Osteocyte (in vitro differentiated cells): ENCODE measurements around the gene ENTPD6. TPM values are rescaled to one million over a fixed set of nuclear protein-coding genes. Genes with fewer than 3 reads are reported as not detected.

Source experiments
- DNase-seq: peaks from one replicate; pipeline ENCODE4 v3.0.0; 2021; ENCODE audit warnings: mixed read lengths; ENCODE audit not compliant: unreplicated experiment; ENCODE audit errors: extremely low spot score
- H3K27ac Mint-ChIP-seq: one replicate; pipeline ENCODE4 v1.8.0; 2021; ENCODE audit warnings: mild to moderate bottlenecking, mixed read lengths; ENCODE audit not compliant: unreplicated experiment
- H3K27me3 Mint-ChIP-seq: one replicate; pipeline ENCODE4 v1.8.0; 2021; ENCODE audit warnings: mixed read lengths; ENCODE audit not compliant: unreplicated experiment
- H3K36me3 Mint-ChIP-seq: one replicate; pipeline ENCODE4 v1.8.0; 2021; ENCODE audit warnings: mixed read lengths; ENCODE audit not compliant: unreplicated experiment
- H3K4me1 Mint-ChIP-seq: one replicate; pipeline ENCODE4 v1.8.0; 2021; ENCODE audit warnings: mixed read lengths; ENCODE audit not compliant: unreplicated experiment
- H3K4me3 Mint-ChIP-seq: one replicate; pipeline ENCODE4 v1.8.0; 2021; ENCODE audit warnings: mild to moderate bottlenecking, moderate library complexity, mixed read lengths; ENCODE audit not compliant: unreplicated experiment
- H3K9me3 Mint-ChIP-seq: one replicate; pipeline ENCODE4 v1.8.0; 2021; ENCODE audit warnings: mixed read lengths; ENCODE audit not compliant: unreplicated experiment
- CTCF ChIP-seq: fragments of 200-600 bp; sonication (generic); IDR thresholded peaks from 2 replicates; pipeline ENCODE4 v1.5.0; 2021; ENCODE audit warnings: antibody characterized with exemption, mild to moderate bottlenecking, moderate library complexity
- total RNA-seq: library from RNA; stranded (reverse); gene quantifications from 2 replicates; pipeline ENCODE4 v1.2.1, GENCODE V29; 2021

ENTPD6 gene
- total RNA-seq, 1 donor from 2014 or later, result 62.0 TPM

DNA sequence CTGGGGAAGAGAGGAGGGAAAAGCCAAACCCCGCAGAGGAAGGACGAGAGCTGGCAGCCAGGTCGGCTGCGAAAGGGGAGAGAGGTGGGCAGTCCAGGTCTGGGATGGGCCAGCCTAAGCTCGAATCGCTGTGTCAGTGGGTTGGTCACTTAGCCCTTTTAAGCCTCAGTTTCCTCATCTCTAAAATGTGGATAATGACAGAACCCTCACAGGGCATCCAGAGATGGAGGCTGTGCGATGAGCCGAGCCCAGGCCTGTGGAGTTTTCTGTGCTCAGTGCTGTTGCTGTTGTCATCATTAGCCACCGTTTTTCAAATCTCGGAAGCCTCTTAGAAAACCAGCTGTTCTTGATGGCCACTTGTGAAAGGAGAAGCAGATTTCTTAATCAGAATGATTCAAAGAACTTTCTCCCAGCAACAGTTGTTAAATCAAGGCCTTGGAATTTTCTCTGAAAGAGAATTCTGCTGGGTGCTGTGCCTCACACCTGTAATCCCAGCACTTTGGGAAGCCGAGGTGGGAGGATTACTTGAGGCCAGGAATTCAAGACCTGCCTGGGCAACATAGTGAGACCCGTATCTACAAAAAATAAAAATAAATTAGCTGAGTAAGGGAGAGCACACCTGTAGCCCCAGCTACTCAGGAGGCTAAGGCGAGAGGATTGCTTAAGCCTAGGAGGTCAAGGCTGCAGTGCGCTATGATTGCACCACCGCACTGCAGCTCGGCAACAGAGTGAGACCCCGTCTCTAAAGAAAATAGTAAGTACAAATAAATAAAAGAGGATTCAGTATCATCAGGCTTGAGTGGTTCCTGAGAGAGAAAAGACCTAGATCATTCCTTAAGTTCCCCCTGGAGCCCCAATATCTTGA is 46.3 kb upstream of the ENTPD6 start:
- no peak for TF ChIP-seq CTCF
- no peak overlapping the region for H3K4me3 Mint-ChIP-seq
- no peaks in the 10 kb centered on the region for H3K9me3 Mint-ChIP-seq
- no peak for DNase-seq
- H3K4me1 Mint-ChIP-seq, result no peaks in the 10 kb centered on the region
- no peak overlapping the region for H3K27ac Mint-ChIP-seq
- no peaks in the 10 kb centered on the region for H3K36me3 Mint-ChIP-seq
- peaks cover 44% of the 10 kb centered on the region for H3K27me3 Mint-ChIP-seq

GRCh38 chr20:25150016-25150415 is 45.5 kb upstream of the ENTPD6 start:
- no peak for DNase-seq
- Mint-ChIP-seq H3K4me1 (no peaks in the 10 kb centered on the region), H3K27me3 (peaks cover 40% of the 10 kb centered on the region), H3K9me3 (no peaks in the 10 kb centered on the region), H3K4me3 (no peak overlapping the region), H3K27ac (no peak overlapping the region), H3K36me3 (no peaks in the 10 kb centered on the region)
- TF ChIP-seq CTCF, result no peak

DNA sequence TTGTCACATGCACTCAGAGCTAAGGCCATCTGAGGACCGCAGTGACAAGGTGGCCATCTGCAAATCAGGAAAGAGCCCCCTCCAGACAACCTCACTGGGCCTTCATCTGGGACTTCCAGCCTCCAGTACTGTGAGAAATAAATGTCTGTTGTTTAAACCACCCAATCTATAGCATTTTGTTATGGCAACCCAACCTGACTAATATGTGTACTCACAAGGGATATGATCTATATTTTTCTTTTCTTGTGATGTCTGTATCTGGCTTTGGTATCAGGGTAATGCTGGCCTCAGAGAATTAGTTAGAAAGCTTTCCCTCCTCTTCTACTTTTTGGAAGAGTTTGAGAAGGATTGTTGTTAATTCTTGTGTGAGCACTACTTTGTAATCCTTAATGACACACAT is 37.5 kb upstream of the ENTPD6 start:
- Mint-ChIP-seq H3K27me3 (peaks cover 60% of the 10 kb centered on the region), H3K4me1 (no peaks in the 10 kb centered on the region), H3K27ac (no peak overlapping the region), H3K9me3 (no peaks in the 10 kb centered on the region), H3K4me3 (no peak overlapping the region), H3K36me3 (no peaks in the 10 kb centered on the region)
- DNase-seq, result no peak
- no peak for TF ChIP-seq CTCF

DNA sequence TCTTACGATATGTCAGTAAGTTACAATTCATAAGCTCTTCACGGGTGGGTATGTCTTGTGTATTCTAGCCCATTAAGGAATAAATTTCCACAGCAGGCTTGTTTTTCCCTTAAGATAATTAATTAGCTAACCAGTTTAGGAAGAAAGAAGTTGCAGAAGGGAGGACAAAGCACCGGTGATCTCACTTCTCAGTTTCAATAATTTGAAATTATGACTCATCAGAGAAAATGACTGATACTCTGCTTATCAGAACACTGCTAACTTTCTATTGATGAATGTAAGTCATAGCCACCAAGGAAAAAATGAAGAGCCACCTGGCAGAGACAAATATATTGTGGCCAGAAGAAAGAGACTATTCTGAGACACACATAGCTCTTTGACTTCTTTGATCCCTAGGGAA is 35.0 kb upstream of the ENTPD6 start:
- TF ChIP-seq CTCF, result no peak
- DNase-seq, result no peak
- peaks cover 51% of the 10 kb centered on the region for H3K27me3 Mint-ChIP-seq
- no peaks in the 10 kb centered on the region for H3K9me3 Mint-ChIP-seq
- H3K27ac Mint-ChIP-seq, result no peak overlapping the region
- no peaks in the 10 kb centered on the region for H3K36me3 Mint-ChIP-seq
- H3K4me3 Mint-ChIP-seq, result no peak overlapping the region
- H3K4me1 Mint-ChIP-seq, result no peaks in the 10 kb centered on the region

DNA sequence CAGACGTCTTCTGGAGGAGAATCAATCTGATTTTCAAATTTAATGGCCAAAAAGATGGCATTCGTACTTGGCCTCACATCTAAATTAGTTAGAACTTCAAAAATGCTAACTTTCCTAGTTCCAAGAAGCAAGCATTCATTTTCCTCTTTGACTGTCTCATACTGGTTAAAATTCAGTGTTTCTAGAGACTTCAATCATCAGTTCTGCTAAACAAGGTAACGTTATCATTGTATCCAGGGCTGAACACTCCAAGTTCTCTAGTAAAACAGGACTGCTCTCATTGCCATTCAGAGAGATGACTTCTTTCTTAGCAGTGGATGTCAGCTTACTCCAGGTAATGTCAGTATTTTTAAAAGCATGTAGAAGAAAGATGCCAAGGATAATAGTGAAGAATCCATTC is 34.6 kb upstream of the ENTPD6 start:
- peaks cover 48% of the 10 kb centered on the region for H3K27me3 Mint-ChIP-seq
- no peak for TF ChIP-seq CTCF

More for the DNA sequence above, 34.6 kb upstream of the ENTPD6 start:
- Mint-ChIP-seq H3K4me3 (no peak overlapping the region), H3K4me1 (no peaks in the 10 kb centered on the region), H3K36me3 (no peaks in the 10 kb centered on the region), H3K27ac (no peak overlapping the region), H3K9me3 (no peaks in the 10 kb centered on the region)
- no peak for DNase-seq
